Right lobe of liver (tissue), 4 donors: ENCODE measurements around the gene ITSN1.

Experiments used
- POLR2A ChIP-seq: fragments of 450-650 bp; IDR thresholded peaks from one replicate; pipeline ENCODE4 v1.6.1; 2017; ENCODE audit warnings: antibody characterized with exemption, mild to moderate bottlenecking
- TF ChIP-seq, protein P1 (sequence below), 4 donors: fragments of 200-600 bp in 3 of 4; fragments of 450-650 bp in 1 of 4; IDR thresholded peaks; one replicate each; pipeline versions ENCODE4 v1.5.1 to v1.8.0; 2016 to 2022; ENCODE audit warnings: antibody characterized with exemption in 4 of 4, mild to moderate bottlenecking in 2 of 4
- donor health status: DM: no; HTN: no; CAD: no.
- donor health status: DM: no; HTN: no; CAD: no.
- donor health status: DM: no; HTN: yes; CAD: no.

DNA sequence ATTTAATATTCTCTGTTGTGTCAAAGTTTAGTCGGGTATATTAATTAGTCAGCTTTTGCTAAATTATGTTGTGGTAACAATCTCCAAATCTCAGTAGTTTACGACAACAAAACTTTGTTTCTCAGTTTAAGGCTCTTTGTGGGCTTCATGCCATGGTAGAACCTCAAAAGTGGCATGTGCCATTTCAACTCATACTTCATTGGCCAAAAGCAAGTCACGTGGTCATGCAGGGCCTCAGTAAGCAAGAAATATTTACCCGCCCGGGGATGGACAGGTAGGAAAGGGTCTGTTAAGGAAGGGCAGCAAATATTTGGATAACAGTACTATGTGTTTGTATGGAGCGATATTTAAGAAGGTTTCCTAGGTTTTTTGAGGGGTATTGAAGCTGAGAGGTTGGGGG is 38.6 kb downstream of the ITSN1 start:
- TF ChIP-seq, protein P1, sequence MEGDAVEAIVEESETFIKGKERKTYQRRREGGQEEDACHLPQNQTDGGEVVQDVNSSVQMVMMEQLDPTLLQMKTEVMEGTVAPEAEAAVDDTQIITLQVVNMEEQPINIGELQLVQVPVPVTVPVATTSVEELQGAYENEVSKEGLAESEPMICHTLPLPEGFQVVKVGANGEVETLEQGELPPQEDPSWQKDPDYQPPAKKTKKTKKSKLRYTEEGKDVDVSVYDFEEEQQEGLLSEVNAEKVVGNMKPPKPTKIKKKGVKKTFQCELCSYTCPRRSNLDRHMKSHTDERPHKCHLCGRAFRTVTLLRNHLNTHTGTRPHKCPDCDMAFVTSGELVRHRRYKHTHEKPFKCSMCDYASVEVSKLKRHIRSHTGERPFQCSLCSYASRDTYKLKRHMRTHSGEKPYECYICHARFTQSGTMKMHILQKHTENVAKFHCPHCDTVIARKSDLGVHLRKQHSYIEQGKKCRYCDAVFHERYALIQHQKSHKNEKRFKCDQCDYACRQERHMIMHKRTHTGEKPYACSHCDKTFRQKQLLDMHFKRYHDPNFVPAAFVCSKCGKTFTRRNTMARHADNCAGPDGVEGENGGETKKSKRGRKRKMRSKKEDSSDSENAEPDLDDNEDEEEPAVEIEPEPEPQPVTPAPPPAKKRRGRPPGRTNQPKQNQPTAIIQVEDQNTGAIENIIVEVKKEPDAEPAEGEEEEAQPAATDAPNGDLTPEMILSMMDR (IDR thresholded peaks at IDR 0.05): no peak
- no peak for TF ChIP-seq POLR2A
